ENCODE results near the gene CTNNBIP1. TPM values are rescaled to one million over a fixed set of nuclear protein-coding genes. Genes with fewer than 3 reads are reported as not detected.

CTNNBIP1 gene
- total and polyA plus RNA-seq, 2 of the 8 experiments (the other 6 are each of a cell fraction or from before 2014, with no cell fraction given), result 40.9 to 46.6 TPM

- ChIA-PET CTCF (ENCODE audit: partially characterized antibody) (interaction anchor here (0.6 to 1.6 kb wide), 6 partner anchors 8 to 203 kb away, joined by 3 to 4 read pairs (median 4); no protein-coding TSS in a partner anchor), POLR2A (ENCODE audit: partially characterized antibody) (interaction anchor here (0.6 kb wide), 2 partner anchors 12 to 14 kb away, joined by 3 read pairs; no protein-coding TSS in a partner anchor)
- H2BK15ac ChIP-seq (ENCODE audit: low read length), result no peak overlapping the region
- H2BK120ac ChIP-seq (replicated peaks; ENCODE audit: low read depth, low read length), result no peak overlapping the region
- H3K4me1 ChIP-seq (replicated peaks in 1 of 4; ENCODE audit: control insufficient read depth in 3 of 4, insufficient read depth in 4 of 4, low read length in 3 of 4), result peaks cover 0 to 7% (median 4%) of the 10 kb centered on the region in 4 experiments; a peak in 4 of 7 replicates
- H3K9ac ChIP-seq (replicated peaks in 1 of 4; ENCODE audit: extremely low read depth in 1 of 4, low read depth in 3 of 4, low read length in 3 of 4), result no peak overlapping the region; a peak in 1 of 7 replicates
- H3K4me2 ChIP-seq (ENCODE audit: insufficient read depth in 1 of 2, low read depth in 2 of 2, low read length in 2 of 2), result no peak overlapping the region
- H2AFZ ChIP-seq (ENCODE audit: low read length), result no peak overlapping the region
- peaks cover 7% of the 10 kb centered on the region for H3K79me1 ChIP-seq (ENCODE audit: low read depth, low read length)
- H3K4me3 ChIP-seq (ENCODE audit: extremely low read depth in 1 of 4, insufficient read depth in 2 of 4, low read depth in 3 of 4, low read length in 4 of 4), result no peak overlapping the region
- no peak for DNase-seq (ENCODE audit: low read depth in 1 of 2, low spot score in 2 of 2)
- no peak overlapping the region for H4K8ac ChIP-seq (ENCODE audit: extremely low read depth, insufficient read depth, low read length)
- H2BK12ac ChIP-seq (ENCODE audit: low read depth, low read length), result no peak overlapping the region
- H3K56ac ChIP-seq (replicated peaks; ENCODE audit: insufficient read length, low read depth, low read length), result no peak overlapping the region
- H3K23me2 ChIP-seq (ENCODE audit: low read depth, low read length), result no peaks in the 10 kb centered on the region
- no peak overlapping the region for H2BK20ac ChIP-seq (ENCODE audit: low read length)
- H3K36me3 ChIP-seq (ENCODE audit: control insufficient read depth in 2 of 4, insufficient read depth in 4 of 4, low read length in 3 of 4), result no peaks in the 10 kb centered on the region
- H3K18ac ChIP-seq (ENCODE audit: extremely low read depth, low read length), result no peak overlapping the region
- no peaks in the 10 kb centered on the region for H3K27me3 ChIP-seq (replicated peaks in 1 of 4; ENCODE audit: control insufficient read depth in 3 of 4, extremely low read depth in 1 of 4, insufficient read depth in 3 of 4, low read length in 3 of 4)
- no peak overlapping the region for H3K4ac ChIP-seq (replicated peaks; ENCODE audit: insufficient read length, low read depth, low read length)
- peaks cover 17 to 94% of the 10 kb centered on the region in 2 experiments for H3K79me2 ChIP-seq (ENCODE audit: control insufficient read depth in 1 of 2, insufficient read depth in 2 of 2, low read length in 2 of 2)
- no peak overlapping the region for H4K91ac ChIP-seq (replicated peaks; ENCODE audit: insufficient read length, low read length)
- H2BK5ac ChIP-seq (ENCODE audit: low read depth, low read length), result peak overlapping the region; percentile 81; the same call in 1 of the 2 replicates
- TF ChIP-seq RBBP5 (IDR thresholded peaks at IDR 0.05; ENCODE audit: borderline replicate concordance, low read depth, low read length) (no peak), GTF2F1 (IDR thresholded peaks at IDR 0.05; ENCODE audit: borderline replicate concordance, low read depth, low read length) (no peak), TCF12 (IDR thresholded peaks at IDR 0.05; ENCODE audit: low read depth, low read length) (no peak), BRCA1 (IDR thresholded peaks at IDR 0.05; ENCODE audit: low read depth, low read length) (no peak), EGR1 (IDR thresholded peaks at IDR 0.05; ENCODE audit: borderline replicate concordance, low read depth, low read length) (no peak), FOSL1 (IDR thresholded peaks at IDR 0.05; ENCODE audit: insufficient read depth, low read depth, low read length) (no peak), CREB1 (IDR thresholded peaks at IDR 0.05) (no peak), POU5F1 (IDR thresholded peaks at IDR 0.05; ENCODE audit: low read depth, low read length) (no peak), ATF2 (IDR thresholded peaks at IDR 0.05; ENCODE audit: low read length) (no peak)
- H3K23ac ChIP-seq (ENCODE audit: insufficient read length), result no peak overlapping the region
- H3K14ac ChIP-seq (ENCODE audit: insufficient read length), result no peak overlapping the region
- H4K20me1 ChIP-seq (replicated peaks in 1 of 2; ENCODE audit: control insufficient read depth in 1 of 2, insufficient read depth in 2 of 2, low read length in 2 of 2), result peaks cover 16 to 17% of the 10 kb centered on the region in 2 experiments
- no peaks in the 10 kb centered on the region for H3K9me3 ChIP-seq (ENCODE audit: insufficient read depth in 2 of 2, low read depth in 1 of 2, low read length in 1 of 2)
- no peak overlapping the region for H4K5ac ChIP-seq (ENCODE audit: insufficient read length, low read depth, low read length)
- H3K27ac ChIP-seq (ENCODE audit: low read depth, low read length), result no peak overlapping the region
- no peak overlapping the region for H2AK5ac ChIP-seq (ENCODE audit: low read depth, low read length)
- no peak for FAIRE-seq
- WGBS, 2 experiments (ENCODE audit: extremely low coverage in 1 of 2, insufficient coverage in 1 of 2, insufficient read length in 1 of 2, insufficient replicate concordance in 2 of 2, low coverage in 1 of 2, low lambda C conversion rate in 2 of 2, missing lambda C conversion rate in 1 of 2), result 90% methylated on average over 8 of the region's 8 CpGs; no CpG with 5 or more reads in 1 of the 2 experiments
Measured at GRCh38 chr1:9808459-9808858, 101.6 kb downstream of the CTNNBIP1 start.
